NCI-H2227 (cell line): ENCODE measurements around the gene CNTFR.

Experiments
- DNase-seq: peaks from one replicate; lab custom pipeline; 2025; ENCODE audit not compliant: unreplicated experiment; lab: John Stamatoyannopoulos, UW

The CNTFR gene

GRCh38 chr9:34590381-34591247 lies 1.1 kb upstream of the CNTFR start:
- DNase-seq: no peak

DNA sequence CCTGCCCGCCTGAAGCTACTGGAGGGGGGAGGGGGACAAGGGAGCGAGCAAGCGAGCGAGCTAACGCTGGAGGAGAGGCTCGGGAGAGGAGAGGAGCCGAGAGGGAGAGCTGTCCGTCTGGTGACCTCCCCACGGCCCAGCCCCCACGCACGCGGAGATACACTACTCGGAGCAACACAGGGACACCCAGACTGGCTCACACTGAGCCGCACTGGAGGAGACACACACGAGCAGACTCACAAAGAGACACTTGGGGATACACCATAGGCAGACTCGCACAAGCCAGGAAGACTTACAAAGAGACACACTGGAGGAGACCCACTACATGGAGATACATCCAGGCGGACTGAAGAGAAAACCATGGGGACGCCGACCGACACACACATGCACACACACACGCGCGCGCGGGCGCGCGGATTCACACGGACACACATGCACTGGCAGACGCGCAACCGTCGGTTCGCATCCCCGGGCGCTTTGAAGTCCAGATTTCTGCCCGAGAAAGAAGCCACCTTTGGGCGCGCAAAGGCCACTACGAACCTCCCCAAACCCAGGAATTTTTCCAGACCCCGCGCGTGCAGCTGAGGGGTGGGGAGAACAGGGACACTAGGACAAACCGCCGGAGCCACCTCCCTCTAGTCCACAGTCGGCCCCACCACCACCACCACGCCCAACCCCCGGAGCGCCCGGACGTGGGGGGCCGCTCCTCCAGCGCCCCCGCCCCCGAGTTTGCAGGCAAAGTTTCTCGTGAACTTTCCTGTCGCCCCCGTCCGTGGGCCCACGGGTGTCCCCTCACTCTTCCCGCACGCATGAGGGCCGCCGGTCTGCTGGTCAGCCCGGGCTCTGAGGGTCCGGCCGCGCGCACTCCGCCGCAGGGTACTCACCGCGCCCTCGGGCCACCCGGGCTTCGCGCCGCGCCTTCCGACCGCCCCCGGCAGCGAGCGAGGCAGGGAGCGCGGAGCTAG lies 571 bp downstream of the CNTFR start:
- peak; percentile 38 for DNase-seq

DNA sequence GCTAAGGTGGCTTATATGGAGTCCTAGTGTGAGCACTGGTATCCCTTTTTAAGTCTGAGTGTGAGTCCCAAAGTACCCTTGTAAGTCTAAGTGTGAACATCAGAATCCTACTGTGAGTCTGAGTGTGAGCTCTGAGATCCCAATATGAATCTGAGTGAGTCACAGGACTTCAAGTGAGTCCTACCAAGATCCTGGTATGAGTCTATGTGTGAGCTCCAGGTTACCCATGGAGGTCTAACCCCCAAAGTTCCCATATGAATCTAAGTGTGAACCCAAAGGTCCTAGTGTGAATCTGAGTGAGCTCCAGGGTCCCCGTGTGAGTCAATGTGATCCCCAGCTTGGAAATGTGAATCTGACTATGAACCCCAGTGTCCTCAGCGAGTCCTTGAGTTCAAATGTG lies 2.3 kb downstream of the CNTFR start:
- no peak for DNase-seq

DNA sequence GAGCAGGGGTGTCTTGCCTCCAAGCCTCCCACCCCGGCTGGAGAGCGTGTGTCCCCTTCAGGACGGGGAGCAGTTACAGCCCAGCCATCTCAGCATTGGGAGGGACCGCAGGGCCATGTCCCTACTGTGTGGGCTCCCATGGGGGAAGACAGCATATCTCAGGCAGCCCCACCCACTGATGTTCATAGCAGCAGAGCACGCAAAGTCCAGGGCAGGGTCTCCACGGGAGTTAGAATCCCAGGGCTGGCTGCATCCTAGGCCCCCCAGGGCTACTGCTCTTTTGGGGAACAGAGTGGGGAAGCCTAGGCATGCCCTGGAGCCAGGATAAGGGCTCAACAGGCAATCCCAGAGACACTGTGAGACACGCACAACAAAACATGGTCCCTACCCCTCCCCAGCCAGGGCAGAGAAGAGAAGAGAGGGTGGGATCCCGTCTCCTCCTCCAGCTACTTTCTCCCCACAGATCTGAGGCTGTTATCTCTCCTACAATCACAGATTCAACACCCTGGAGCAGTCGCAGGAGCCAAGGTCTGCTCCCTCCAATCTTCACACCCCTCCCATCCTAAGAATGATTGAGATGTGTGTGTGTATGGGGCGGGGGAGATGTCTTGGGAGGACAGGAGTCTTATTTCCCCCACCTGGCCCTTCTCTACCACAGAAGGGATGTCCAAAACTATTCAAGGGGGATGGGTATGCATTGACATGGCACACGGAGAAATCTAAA lies 3.4 kb downstream of the CNTFR start:
- DNase-seq: no peak

DNA sequence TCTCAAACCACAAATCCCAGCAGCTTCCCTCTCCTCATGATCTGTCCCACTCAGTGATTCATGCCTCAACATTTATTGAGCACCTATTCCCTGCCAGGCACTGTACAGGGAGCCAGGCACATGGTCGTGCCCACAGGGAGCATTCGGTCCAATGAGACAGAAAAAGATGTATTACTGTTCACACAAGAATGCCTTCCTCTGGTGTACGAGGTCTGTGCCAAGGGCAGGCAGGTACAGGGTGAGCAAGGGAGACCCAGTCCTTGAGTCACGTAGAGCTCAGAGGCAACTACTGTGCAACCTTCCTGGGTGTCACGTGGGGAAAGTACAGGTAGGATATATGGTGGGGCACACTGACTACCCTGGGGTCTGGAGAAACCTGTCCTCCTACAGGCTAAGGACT lies 4.6 kb downstream of the CNTFR start:
- DNase-seq: no peak

GRCh38 chr9:34582787-34583186 lies 6.7 kb downstream of the CNTFR start:
- DNase-seq: peak; percentile 24

GRCh38 chr9:34581318-34581717 lies 8.2 kb downstream of the CNTFR start:
- DNase-seq: no peak

- no peak for DNase-seq
Observed at GRCh38 chr9:34580358-34580757, 9.2 kb downstream of the CNTFR start.

DNA sequence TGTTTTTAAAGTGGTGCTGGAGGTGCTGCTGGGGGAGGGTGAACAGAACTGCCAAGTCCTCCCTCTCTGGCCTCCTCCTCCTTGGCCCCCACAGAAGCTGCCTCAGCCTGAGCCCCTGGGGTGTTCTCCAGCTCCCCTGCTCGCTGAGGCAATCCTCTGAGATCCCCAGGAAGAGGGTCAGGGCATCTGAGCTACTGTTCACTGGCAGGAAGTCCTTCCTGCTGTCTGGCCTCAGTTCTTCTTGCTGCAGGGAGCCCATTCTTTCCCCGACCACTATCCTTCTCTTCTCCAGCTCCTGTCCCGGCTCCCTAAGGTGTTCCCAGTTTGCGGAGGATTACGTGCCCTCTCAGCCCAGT lies 9.7 kb downstream of the CNTFR start:
- DNase-seq: no peak

DNA sequence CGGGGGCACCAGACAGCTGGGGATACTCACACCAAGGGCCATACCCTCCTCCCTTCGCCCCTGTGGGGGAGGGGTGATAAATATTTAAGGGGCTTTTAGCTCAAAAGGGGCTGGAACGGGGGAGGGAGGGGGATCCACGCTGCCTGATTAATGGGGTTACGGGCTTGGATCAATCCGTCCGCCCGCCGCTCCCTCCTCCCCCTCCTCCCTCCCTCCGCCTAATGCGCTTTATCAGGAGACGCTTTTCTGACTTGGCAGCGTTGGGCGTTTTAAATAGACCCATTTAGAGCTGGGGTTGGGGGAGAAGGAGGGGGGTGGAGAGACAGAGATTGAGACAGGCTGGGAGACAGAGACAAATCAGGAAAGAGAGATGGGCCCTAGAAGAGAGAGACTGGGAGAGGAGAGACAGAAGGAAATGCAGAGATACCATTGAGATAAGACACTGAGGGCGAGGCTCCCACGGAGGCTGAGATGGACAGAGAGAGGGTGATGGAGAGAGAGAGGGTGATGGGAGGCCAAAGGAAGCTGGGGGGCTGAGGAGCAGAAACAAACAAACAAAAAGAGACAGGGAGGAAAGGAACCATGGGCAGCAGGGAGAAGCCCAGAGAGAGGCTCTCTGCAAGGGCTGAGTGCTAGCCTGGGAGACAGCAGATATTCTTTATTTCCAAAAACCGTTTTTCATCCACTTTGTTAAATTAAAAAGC lies 10.3 kb downstream of the CNTFR start:
- DNase-seq: peak; percentile 43

DNA sequence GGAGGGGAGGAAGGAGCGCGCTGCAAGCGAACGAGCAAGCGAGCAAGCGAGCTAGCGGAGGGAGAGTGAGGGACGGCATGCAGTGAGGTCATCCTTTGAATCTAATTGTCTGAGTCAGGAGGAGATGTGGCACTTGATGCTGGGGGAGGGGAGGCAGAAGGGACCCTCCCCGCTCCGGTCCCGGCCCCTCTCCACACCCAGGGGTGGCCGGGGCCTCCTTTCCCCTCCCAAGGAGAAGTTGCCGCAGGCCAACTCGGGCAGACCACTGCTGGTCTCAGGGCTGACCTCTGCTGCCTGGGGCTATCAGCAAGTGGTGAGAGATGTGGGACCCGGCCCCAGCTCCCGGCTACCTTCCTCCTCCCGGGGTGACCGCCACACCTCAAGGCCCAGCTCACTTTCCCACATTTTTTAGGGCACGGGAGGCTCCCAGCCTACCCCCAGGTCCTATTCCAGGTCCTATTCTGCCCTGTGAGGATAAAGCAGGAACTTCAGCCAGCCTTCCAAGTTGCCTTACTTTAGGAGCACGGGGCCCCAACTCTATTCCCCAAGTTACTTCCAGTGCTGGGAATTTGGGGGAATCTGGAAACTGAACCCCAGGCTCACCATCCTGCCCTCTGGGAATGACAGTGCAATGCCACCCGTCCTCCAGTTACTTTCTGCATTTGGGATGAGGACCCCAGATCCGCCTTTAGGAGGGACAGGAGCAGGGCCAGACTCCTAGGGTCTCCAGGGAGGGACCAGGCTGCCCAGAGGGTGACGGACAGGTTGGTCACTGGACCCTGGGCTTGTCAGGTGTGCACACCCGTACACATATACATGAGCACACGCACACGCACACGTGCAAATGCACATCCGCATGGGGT lies 11.1 kb downstream of the CNTFR start:
- peak; percentile 57 for DNase-seq

- peak; percentile 52 for DNase-seq
Observed at GRCh38 chr9:34577400-34578240, 11.9 kb downstream of the CNTFR start.

DNA sequence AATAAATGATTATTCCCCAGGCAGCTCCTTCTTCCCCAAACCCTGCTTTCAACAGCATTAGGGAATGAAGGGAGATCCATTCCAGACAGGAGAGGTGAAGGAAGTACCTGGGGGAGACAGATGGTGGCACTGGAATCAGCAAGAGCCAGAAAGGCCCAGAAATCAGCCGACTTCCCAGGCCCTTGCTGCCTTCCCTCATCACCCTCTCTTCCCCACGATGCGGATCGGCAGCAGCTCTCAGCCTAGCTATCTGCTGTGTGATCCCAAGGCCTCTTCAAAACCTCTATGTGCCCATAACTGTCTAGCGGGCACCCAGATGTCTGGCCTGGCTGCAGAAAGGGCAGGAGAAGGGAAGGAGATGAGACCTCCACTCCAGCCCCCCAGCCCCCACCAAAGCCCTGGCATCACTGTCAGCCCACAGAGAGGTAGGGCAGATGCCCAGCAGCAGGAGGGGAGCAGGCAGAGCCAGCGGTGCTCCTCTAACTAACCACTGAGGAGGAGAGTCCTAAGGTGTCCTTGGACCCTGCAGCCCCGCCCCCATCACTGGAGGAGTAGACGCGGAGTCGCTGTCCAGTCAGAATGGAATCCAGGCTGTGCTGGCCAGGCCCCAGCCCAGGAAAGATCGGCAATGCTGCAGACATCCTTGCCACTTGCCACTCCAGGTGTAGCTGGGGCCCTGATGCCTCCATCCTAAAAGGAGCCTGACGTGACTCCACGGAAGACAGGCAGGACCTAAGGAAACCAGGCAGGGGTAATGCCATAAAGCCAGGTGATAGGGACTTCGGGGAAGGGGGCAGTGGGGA lies 12.7 kb downstream of the CNTFR start:
- DNase-seq: peak; percentile 26

DNA sequence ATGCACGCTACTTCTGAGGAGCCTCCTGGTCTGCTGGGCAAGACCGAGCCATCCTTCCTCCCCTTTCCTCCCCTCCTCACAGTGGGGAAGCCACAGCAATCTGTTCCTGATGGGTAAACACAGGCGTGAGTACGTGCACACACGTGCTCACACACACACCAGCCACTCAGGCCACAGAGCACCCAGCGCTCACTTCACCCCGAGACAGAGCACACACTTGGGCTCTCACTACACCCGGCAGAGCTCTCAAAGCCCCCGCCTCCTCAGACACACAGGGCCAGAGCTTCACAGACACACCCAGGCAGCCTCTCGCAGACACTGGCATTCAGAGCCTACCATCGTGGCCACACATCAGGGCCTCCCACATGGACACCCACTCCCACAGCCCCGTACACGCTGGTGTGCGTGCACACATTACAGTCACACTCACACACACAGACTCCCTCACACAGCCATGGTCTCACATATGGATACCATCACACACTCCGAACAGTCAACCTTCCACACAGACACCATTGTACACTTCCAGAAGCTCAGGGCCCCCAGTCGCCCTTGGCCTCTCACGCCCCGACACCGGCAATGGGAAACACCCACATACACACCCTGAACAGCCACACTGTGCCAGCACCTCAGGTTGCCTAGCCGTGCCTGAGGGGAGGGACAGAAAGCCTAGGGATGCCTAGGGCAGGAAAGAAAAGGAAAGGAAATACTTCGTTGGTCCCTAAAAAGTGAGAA lies 13.5 kb downstream of the CNTFR start:
- DNase-seq: peak; percentile 37

DNA sequence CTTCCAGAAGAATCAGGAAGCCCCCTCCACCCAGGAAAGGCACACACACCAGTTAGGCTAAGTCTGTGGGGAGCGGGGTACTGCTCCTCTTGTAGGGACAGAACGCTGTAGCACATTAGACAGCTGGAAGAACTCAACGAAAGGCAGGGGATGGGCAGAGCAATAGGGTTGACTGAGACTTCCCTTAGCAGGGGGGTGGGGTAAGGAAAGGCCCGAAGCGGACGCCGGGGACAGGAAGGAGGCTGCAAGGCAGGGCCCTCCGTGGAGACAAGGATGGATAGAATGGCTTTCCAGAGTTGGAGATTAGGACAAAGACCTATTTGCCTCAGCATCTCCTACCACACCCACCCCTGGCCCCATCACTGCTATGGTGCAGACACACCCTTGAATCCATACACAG lies 14.3 kb downstream of the CNTFR start:
- no peak for DNase-seq

- no peak for DNase-seq
Observed at GRCh38 chr9:34574571-34574970, 15.0 kb downstream of the CNTFR start.

GRCh38 chr9:34573599-34574325 lies 15.8 kb downstream of the CNTFR start:
- no peak for DNase-seq
